ENCODE data around the gene USP51. TPM values are rescaled to one million over a fixed set of nuclear protein-coding genes. Genes with fewer than 3 reads are reported as not detected.
"Not testable (repeated sequence)": the region's sequence is repeated elsewhere in the genome, so short reads cannot be mapped to it uniquely, and the experiment has no call there.

Gene USP51
- total and polyA plus RNA-seq, 2 donors (not counting 1 experiment from before 2014, with no cell fraction given): 0.95 to 1.3 TPM

DNA sequence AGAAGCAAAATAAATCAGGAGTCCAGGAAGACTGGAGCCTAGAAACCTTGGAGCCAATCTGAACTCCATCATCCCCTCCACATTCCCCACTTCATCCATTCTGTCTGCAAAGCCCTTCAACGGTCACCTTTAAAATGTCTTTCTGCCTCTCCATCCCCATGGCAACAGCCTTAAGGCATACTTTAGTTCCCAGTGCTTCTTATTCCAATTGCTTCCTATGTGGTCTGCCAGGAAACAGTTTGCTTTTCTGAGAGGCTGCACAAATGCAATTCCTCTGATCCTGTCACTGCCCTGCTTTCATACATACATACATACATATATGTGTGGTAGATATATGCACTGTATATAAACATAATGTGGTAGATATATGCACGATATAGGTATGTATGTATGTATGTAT is 38.5 kb downstream of the USP51 start:
- Histone ChIP-seq H3K4me3 (replicated peaks in 1 of 4; ENCODE audit: control extremely low read depth in 1 of 4, insufficient read depth in 1 of 4, low read depth in 3 of 4, low read length in 4 of 4) (peak overlapping the region in 3 of 4 experiments; percentile 71 to 86 (median 81)), H3K4me2 (ENCODE audit: extremely low read depth, insufficient read depth, low read length) (peak overlapping the region; percentile 80), H3K79me2 (ENCODE audit: control insufficient read depth, insufficient read depth, low read length) (peaks cover 4% of the 10 kb centered on the region), H3K9ac (ENCODE audit: insufficient read depth, low read length) (no peak overlapping the region), H3K27ac (ENCODE audit: insufficient read depth, low read length) (no peak overlapping the region), H2AFZ (ENCODE audit: low read length) (no peak overlapping the region), H3K9me3 (ENCODE audit: control insufficient read depth, insufficient read depth, low read depth, low read length) (no peaks in the 10 kb centered on the region), H3K27me3 (ENCODE audit: control insufficient read depth, insufficient read depth, low read length) (no peaks in the 10 kb centered on the region), H4K20me1 (ENCODE audit: control insufficient read depth, extremely low read depth, insufficient read depth, low read length) (no peaks in the 10 kb centered on the region), H3K4me1 (ENCODE audit: control insufficient read depth, extremely low read depth, insufficient read depth, low read length) (peaks cover 2% of the 10 kb centered on the region), H3K36me3 (ENCODE audit: control insufficient read depth, insufficient read depth, low read length) (no peaks in the 10 kb centered on the region)
- TF ChIP-seq, protein P1, sequence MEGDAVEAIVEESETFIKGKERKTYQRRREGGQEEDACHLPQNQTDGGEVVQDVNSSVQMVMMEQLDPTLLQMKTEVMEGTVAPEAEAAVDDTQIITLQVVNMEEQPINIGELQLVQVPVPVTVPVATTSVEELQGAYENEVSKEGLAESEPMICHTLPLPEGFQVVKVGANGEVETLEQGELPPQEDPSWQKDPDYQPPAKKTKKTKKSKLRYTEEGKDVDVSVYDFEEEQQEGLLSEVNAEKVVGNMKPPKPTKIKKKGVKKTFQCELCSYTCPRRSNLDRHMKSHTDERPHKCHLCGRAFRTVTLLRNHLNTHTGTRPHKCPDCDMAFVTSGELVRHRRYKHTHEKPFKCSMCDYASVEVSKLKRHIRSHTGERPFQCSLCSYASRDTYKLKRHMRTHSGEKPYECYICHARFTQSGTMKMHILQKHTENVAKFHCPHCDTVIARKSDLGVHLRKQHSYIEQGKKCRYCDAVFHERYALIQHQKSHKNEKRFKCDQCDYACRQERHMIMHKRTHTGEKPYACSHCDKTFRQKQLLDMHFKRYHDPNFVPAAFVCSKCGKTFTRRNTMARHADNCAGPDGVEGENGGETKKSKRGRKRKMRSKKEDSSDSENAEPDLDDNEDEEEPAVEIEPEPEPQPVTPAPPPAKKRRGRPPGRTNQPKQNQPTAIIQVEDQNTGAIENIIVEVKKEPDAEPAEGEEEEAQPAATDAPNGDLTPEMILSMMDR (conservative IDR thresholded peaks at IDR 0.05 in 1 of 2, IDR thresholded peaks at IDR 0.05 in 1 of 2; ENCODE audit: low read depth in 1 of 2, low read length in 2 of 2): no peak
- TF ChIP-seq EZH2 (IDR thresholded peaks at IDR 0.05; ENCODE audit: low read length, missing control alignments): no peak
- DNase-seq (ENCODE audit: low read depth in 2 of 2): no peak

DNA sequence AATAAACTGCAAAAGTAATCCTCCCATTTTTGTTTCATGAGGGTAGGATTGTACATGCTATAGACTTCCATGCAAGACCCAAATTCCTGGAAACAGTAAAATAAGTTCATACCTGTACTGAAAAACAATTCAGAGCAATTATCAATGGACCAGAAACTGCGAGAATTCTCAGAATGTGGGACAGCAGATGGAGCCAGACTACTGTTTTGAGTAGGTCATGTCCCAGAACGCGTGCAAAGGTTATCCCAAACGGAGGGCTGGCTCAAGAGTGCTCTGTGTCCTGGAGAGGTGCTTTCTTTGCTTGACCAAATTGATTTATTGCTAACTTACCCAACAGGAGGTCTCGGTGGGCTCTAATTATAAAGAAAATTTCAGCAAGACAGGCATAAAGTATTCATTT is 39.4 kb downstream of the USP51 start:
- TF ChIP-seq, protein P1 (conservative IDR thresholded peaks at IDR 0.05 in 1 of 2, IDR thresholded peaks at IDR 0.05 in 1 of 2; ENCODE audit: low read depth in 1 of 2, low read length in 2 of 2): peak in 1 of 2 donors; percentile 15
- no peak for TF ChIP-seq EZH2 (IDR thresholded peaks at IDR 0.05; ENCODE audit: low read length, missing control alignments)
- Histone ChIP-seq H3K27ac (ENCODE audit: insufficient read depth, low read length) (no peak overlapping the region), H2AFZ (ENCODE audit: low read length) (no peak overlapping the region), H3K9me3 (ENCODE audit: control insufficient read depth, insufficient read depth, low read depth, low read length) (no peaks in the 10 kb centered on the region), H3K4me3 (replicated peaks in 1 of 4; ENCODE audit: control extremely low read depth in 1 of 4, insufficient read depth in 1 of 4, low read depth in 3 of 4, low read length in 4 of 4) (no peak overlapping the region), H3K79me2 (ENCODE audit: control insufficient read depth, insufficient read depth, low read length) (peaks cover 4% of the 10 kb centered on the region), H3K27me3 (ENCODE audit: control insufficient read depth, insufficient read depth, low read length) (no peaks in the 10 kb centered on the region), H3K36me3 (ENCODE audit: control insufficient read depth, insufficient read depth, low read length) (no peaks in the 10 kb centered on the region), H4K20me1 (ENCODE audit: control insufficient read depth, extremely low read depth, insufficient read depth, low read length) (no peaks in the 10 kb centered on the region), H3K4me2 (ENCODE audit: extremely low read depth, insufficient read depth, low read length) (no peak overlapping the region), H3K9ac (ENCODE audit: insufficient read depth, low read length) (no peak overlapping the region), H3K4me1 (ENCODE audit: control insufficient read depth, extremely low read depth, insufficient read depth, low read length) (peaks cover 2% of the 10 kb centered on the region)
- peak in 1 of 2 donors; percentile 24 for DNase-seq (ENCODE audit: low read depth in 2 of 2)

DNA sequence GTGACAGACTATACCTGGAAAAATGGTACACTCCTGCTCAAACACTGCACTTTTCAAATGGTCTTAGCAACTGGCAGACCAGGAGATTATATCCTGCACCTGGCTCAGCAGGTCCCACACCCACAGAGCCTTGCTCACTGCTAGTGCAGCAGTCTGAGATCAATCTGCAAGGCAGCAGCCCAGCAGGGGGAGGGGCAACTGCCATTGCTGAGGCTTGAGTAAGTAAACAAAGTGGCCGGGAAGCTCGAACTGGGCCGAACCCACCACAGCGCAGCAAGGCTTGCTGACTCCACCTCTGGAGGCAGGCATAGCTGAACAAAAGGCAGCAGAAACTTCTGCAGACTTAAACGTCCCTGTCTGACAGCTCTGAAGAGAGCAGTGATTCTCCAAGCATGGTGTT is 46.2 kb downstream of the USP51 start:
- H3K79me2 ChIP-seq (ENCODE audit: control insufficient read depth, insufficient read depth, low read length); H3K27me3 ChIP-seq (ENCODE audit: control insufficient read depth, insufficient read depth, low read length); H2AFZ ChIP-seq (ENCODE audit: low read length); H3K36me3 ChIP-seq (ENCODE audit: control insufficient read depth, insufficient read depth, low read length); H3K9ac ChIP-seq (ENCODE audit: insufficient read depth, low read length); H4K20me1 ChIP-seq (ENCODE audit: control insufficient read depth, extremely low read depth, insufficient read depth, low read length); H3K9me3 ChIP-seq (ENCODE audit: control insufficient read depth, insufficient read depth, low read depth, low read length); H3K4me3 ChIP-seq (replicated peaks in 1 of 4; ENCODE audit: control extremely low read depth in 1 of 4, insufficient read depth in 1 of 4, low read depth in 3 of 4, low read length in 4 of 4); H3K4me1 ChIP-seq (ENCODE audit: control insufficient read depth, extremely low read depth, insufficient read depth, low read length); H3K27ac ChIP-seq (ENCODE audit: insufficient read depth, low read length); DNase-seq (ENCODE audit: low read depth in 2 of 2); H3K4me2 ChIP-seq (ENCODE audit: extremely low read depth, insufficient read depth, low read length): not testable (repeated sequence)

Other genes starting within 250 kb of the USP51 start
- not detected in 2 replicates for gene PAGE3, start 224.9 kb downstream of the USP51 start, total RNA-seq
- not detected in 2 replicates for gene PAGE3, start 224.9 kb downstream of the USP51 start, polyA plus RNA-seq
- gene MAGEH1, start 37.7 kb downstream of the USP51 start, total RNA-seq: 16.5 and 21.8 TPM in 2 replicates
- gene MAGEH1, start 37.7 kb downstream of the USP51 start, polyA plus RNA-seq: 24.4 and 38.5 TPM in 2 replicates
- gene FOXR2, start 133.6 kb upstream of the USP51 start, total RNA-seq: not detected in 2 replicates
- not detected in 2 replicates for gene FOXR2, start 133.6 kb upstream of the USP51 start, polyA plus RNA-seq
- 44.4 and 57.6 TPM in 2 replicates for gene RRAGB, start 227.9 kb upstream of the USP51 start, total RNA-seq
- 19.2 and 36.5 TPM in 2 replicates for gene RRAGB, start 227.9 kb upstream of the USP51 start, polyA plus RNA-seq

All from fibroblast of lung (primary cell).